B cell (primary cell): Measurements from ENCODE around the gene PDSS1. TPM values are rescaled to one million over a fixed set of nuclear protein-coding genes. Genes with fewer than 3 reads are reported as not detected.

Experiments
- ATAC-seq: fragments of 200-7000 bp; cut with Tn5 transposase; one replicate; pipeline ENCODE4 v1.10.0; 2021; ENCODE audit warnings: low read depth, mild to moderate bottlenecking, moderate number of reproducible peaks, moderate library complexity
- CTCF ChIA-PET: fragments of 350-600 bp; sonication (Branson Sonifier 250); formaldehyde crosslinking; loops from one replicate; lab custom pipeline; 2021; ENCODE audit warnings: antibody characterized with exemption, inconsistent platforms; lab: Charles Lee
- POLR2A ChIA-PET: fragments of 350-600 bp; sonication (Branson Sonifier 250); formaldehyde crosslinking; loops from one replicate; lab custom pipeline; 2021; ENCODE audit warnings: antibody characterized with exemption; lab: Charles Lee
- DNase-seq: peaks from one replicate; pipeline ENCODE4 v3.0.0; 2013
- H2AFZ ChIP-seq: 2 replicates; pipeline ENCODE4 v1.6.1; 2012; ENCODE audit warnings: mild to moderate bottlenecking, low read depth, low read length; ENCODE audit not compliant: insufficient read depth, poor library complexity, severe bottlenecking
- H3K27ac ChIP-seq, 2 donors: 1 replicate in 1 of 2; 2 replicates in 1 of 2; pipeline ENCODE4 v1.5.1; 2012 to 2013; ENCODE audit warnings: low read length in 2 of 2, mild to moderate bottlenecking in 2 of 2, moderate library complexity in 1 of 2
- H3K27me3 ChIP-seq, 4 experiments: fragments of 200-600 bp in 1 of 4; sonication (generic) in 1 of 4; replicated peaks in 1 of 4; 1 replicate in 2 of 4; 2 replicates in 2 of 4; pipeline versions ENCODE4 v1.6.1 to v1.7.0; 2013 to 2016; ENCODE audit warnings: low read length in 3 of 4, mild to moderate bottlenecking in 2 of 4, mixed read lengths in 1 of 4, moderate library complexity in 1 of 4; ENCODE audit not compliant: insufficient read depth in 4 of 4, control insufficient read depth in 3 of 4; ENCODE audit errors: control extremely low read depth in 1 of 4
- H3K36me3 ChIP-seq, 2 experiments: replicated peaks in 1 of 2; 1 replicate in 1 of 2; 2 replicates in 1 of 2; pipeline versions ENCODE4 v1.6.1 to v1.7.1; 2013; ENCODE audit warnings: low read length in 1 of 2; ENCODE audit not compliant: insufficient read depth in 2 of 2, control insufficient read depth in 1 of 2; ENCODE audit errors: control extremely low read depth in 1 of 2, extremely low read depth in 1 of 2
- H3K4me1 ChIP-seq, 2 donors: fragments of 200-600 bp in 1 of 2; sonication (generic) in 1 of 2; 1 replicate in 1 of 2; 2 replicates in 1 of 2; pipeline versions ENCODE4 v1.5.1 to v1.6.1; 2013 to 2017; ENCODE audit warnings: low read length in 2 of 2; ENCODE audit not compliant: control insufficient read depth in 2 of 2, insufficient read depth in 2 of 2
- H3K4me2 ChIP-seq: replicated peaks from 2 replicates; pipeline ENCODE3; 2012; ENCODE audit warnings: mild to moderate bottlenecking, low read depth, low read length; ENCODE audit not compliant: poor library complexity, severe bottlenecking
- H3K4me3 ChIP-seq, 5 experiments: fragments of 200-600 bp in 1 of 5; sonication (generic) in 1 of 5; 1 replicate in 3 of 5; 2 replicates in 2 of 5; pipeline versions ENCODE4 v1.5.1 to v1.7.0; 2011 to 2016; ENCODE audit warnings: low read length in 4 of 5, mild to moderate bottlenecking in 4 of 5, low read depth in 2 of 5, control low read depth in 1 of 5, moderate library complexity in 1 of 5; ENCODE audit not compliant: insufficient read depth in 1 of 5; ENCODE audit errors: control extremely low read depth in 1 of 5, extremely low read depth in 1 of 5
- H3K79me2 ChIP-seq: fragments of 200-600 bp; sonication (generic); one replicate; pipeline ENCODE4 v1.6.0; 2016; ENCODE audit warnings: low read length; ENCODE audit not compliant: control insufficient read depth, insufficient read depth
- H3K9ac ChIP-seq: fragments of 200-600 bp; sonication (generic); 2 replicates; pipeline ENCODE4 v1.6.1; 2017; ENCODE audit warnings: mild to moderate bottlenecking, low read length, moderate library complexity
- H3K9me3 ChIP-seq, 3 donors: one replicate each; pipeline versions ENCODE4 v1.6.1 to v1.7.1; 2013; ENCODE audit warnings: low read length in 2 of 3; ENCODE audit not compliant: control insufficient read depth in 2 of 3, insufficient read depth in 1 of 3; ENCODE audit errors: control extremely low read depth in 1 of 3
- H4K20me1 ChIP-seq: 2 replicates; pipeline ENCODE4 v1.6.0; 2012; ENCODE audit warnings: mild to moderate bottlenecking, low read length; ENCODE audit not compliant: insufficient read depth, control insufficient read depth, poor library complexity, severe bottlenecking
- H3K27ac Mint-ChIP-seq: one replicate; pipeline ENCODE4 v1.8.0; 2021; ENCODE audit warnings: mixed read lengths
- H3K27me3 Mint-ChIP-seq: one replicate; pipeline ENCODE4 v1.8.0; 2021; ENCODE audit warnings: mixed read lengths
- H3K4me1 Mint-ChIP-seq: one replicate; pipeline ENCODE4 v1.8.0; 2021; ENCODE audit warnings: mixed read lengths
- H3K4me3 Mint-ChIP-seq: one replicate; pipeline ENCODE4 v1.8.0; 2021; ENCODE audit warnings: mixed read lengths
- H3K9me3 Mint-ChIP-seq: one replicate; pipeline ENCODE4 v1.8.0; 2022; ENCODE audit warnings: mixed read lengths; ENCODE audit not compliant: insufficient read depth
- CTCF ChIP-seq: fragments of 200-600 bp; IDR thresholded peaks from one replicate; pipeline ENCODE4 v1.8.0; 2022; ENCODE audit warnings: antibody characterized with exemption, mild to moderate bottlenecking
- EZH2 ChIP-seq: IDR thresholded peaks from 2 replicates; pipeline ENCODE4 v1.6.1; 2012; ENCODE audit warnings: borderline replicate concordance, low read depth, mild to moderate bottlenecking, moderate library complexity, low read length; ENCODE audit not compliant: insufficient read depth, poor library complexity, severe bottlenecking
- WGBS: methylation state at CpG from one replicate; pipeline ENCODE4 v1.1.5; 2013; ENCODE audit warnings: missing lambda C conversion rate; ENCODE audit not compliant: insufficient coverage; 5-methylcytosine and 5-hydroxymethylcytosine counted together
- intact Hi-C: fragments of 100-400 bp; cut with micrococcal nuclease; formaldehyde crosslinking; loops from one replicate; pipeline ENCODE4 v1.10.0; 2022
- polyA plus RNA-seq: library from polyadenylated mRNA; depleted of rRNA; stranded (reverse); fragments of >200 nt; gene quantifications from 2 replicates; pipeline ENCODE4 v1.2.3, GENCODE V29; 2012
- total RNA-seq, 2 donors: library from RNA; stranded (reverse); fragments of 120-200 nt in 1 of 2; gene quantifications; 1 replicate in 1 of 2; 2 replicates in 1 of 2; pipeline versions ENCODE4 v1.2.3 to v1.2.4, GENCODE V29; 2013 to 2022

The PDSS1 gene
- total and polyA plus RNA-seq, 2 donors (not counting 1 experiment from before 2014, with no cell fraction given): 3.6 to 4.7 TPM

GRCh38 chr10:26662864-26663263 lies 34.6 kb upstream of the PDSS1 start:
- Histone ChIP-seq H3K36me3 (no peaks in the 10 kb centered on the region), H4K20me1 (no peaks in the 10 kb centered on the region), H3K4me2 (no peak overlapping the region), H2AFZ (no peak overlapping the region), H3K4me3 (no peak overlapping the region), H3K9ac (no peak overlapping the region), H3K27ac (no peak overlapping the region), H3K79me2 (no peaks in the 10 kb centered on the region), H3K9me3 (peaks cover 0 to 7% (median 0%) of the 10 kb centered on the region in 3 donors), H3K27me3 (peaks cover 0 to 5% (median 0%) of the 10 kb centered on the region in 4 experiments), H3K4me1 (no peaks in the 10 kb centered on the region)
- ChIA-PET CTCF (no interaction called here), POLR2A (no interaction called here)
- peaks cover 11% of the 10 kb centered on the region for H3K27me3 Mint-ChIP-seq
- H3K27ac Mint-ChIP-seq: no peak overlapping the region
- WGBS: no CpG with 5 or more reads among the region's 2 CpGs
- no peak for DNase-seq
- TF ChIP-seq CTCF (no peak), EZH2 (no peak)
- intact Hi-C loops: no loop called here
- H3K4me3 Mint-ChIP-seq: no peak overlapping the region
- peaks cover 9% of the 10 kb centered on the region for H3K9me3 Mint-ChIP-seq
- no peak for ATAC-seq
- H3K4me1 Mint-ChIP-seq: no peaks in the 10 kb centered on the region

GRCh38 chr10:26665080-26666048 lies 32.1 kb upstream of the PDSS1 start:
- Histone ChIP-seq H4K20me1 (no peaks in the 10 kb centered on the region), H3K9me3 (peaks cover 0 to 7% (median 0%) of the 10 kb centered on the region in 3 donors), H3K27ac (no peak overlapping the region), H3K79me2 (no peaks in the 10 kb centered on the region), H2AFZ (no peak overlapping the region), H3K9ac (no peak overlapping the region), H3K27me3 (peaks cover 0 to under 1% (median 0%) of the 10 kb centered on the region in 4 experiments), H3K36me3 (no peaks in the 10 kb centered on the region), H3K4me1 (no peaks in the 10 kb centered on the region), H3K4me3 (no peak overlapping the region), H3K4me2 (no peak overlapping the region)
- WGBS: 100% methylated on average over 2 of the region's 7 CpGs
- Mint-ChIP-seq H3K27ac (no peak overlapping the region), H3K27me3 (peaks cover 11% of the 10 kb centered on the region), H3K4me3 (no peak overlapping the region), H3K4me1 (no peaks in the 10 kb centered on the region), H3K9me3 (peaks cover 9% of the 10 kb centered on the region)
- CTCF ChIA-PET: interaction anchor here (1.4 kb wide), 1 partner anchor 61 kb away, joined by 4 read pairs; no protein-coding TSS in a partner anchor
- no peak for TF ChIP-seq EZH2
- TF ChIP-seq CTCF: no peak
- DNase-seq (no peak), ATAC-seq (no peak)
- intact Hi-C loops: no loop called here
- POLR2A ChIA-PET: no interaction called here
